Activated effector memory CD4-positive, alpha-beta T cell treated with anti-CD3 and anti-CD28 coated beads, Interleukin-2, amount 50 U/mL, for 16 hours (primary cell): ENCODE measurements around the gene RIPOR3.
"Not testable (repeated sequence)": the region's sequence is repeated elsewhere in the genome, so short reads cannot be mapped to it uniquely, and the experiment has no call there.

Experiments used
- DNase-seq: peaks from one replicate; pipeline ENCODE4 v3.0.0-alpha.2; 2020

RIPOR3 gene

DNA sequence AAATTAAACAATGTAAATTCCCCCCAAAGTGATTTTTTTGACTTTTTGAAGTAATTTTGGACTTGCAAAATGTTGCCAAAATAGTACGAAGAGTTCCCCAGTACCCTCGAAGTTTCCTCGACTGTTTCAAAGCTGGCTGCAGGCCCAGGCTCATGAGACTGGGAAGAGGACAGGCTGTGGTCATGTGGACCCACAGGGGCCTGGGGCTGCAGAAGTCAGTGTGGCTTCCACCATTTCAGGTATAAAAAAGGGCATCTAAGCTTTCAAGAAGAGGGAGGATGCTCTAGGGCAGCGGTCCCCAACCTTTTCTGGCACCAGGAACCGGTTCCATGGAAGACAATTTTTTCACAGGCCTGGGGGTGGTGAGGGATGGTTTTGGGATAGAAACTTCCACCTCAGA lies 106.1 kb downstream of the RIPOR3 start:
- no peak for DNase-seq

DNA sequence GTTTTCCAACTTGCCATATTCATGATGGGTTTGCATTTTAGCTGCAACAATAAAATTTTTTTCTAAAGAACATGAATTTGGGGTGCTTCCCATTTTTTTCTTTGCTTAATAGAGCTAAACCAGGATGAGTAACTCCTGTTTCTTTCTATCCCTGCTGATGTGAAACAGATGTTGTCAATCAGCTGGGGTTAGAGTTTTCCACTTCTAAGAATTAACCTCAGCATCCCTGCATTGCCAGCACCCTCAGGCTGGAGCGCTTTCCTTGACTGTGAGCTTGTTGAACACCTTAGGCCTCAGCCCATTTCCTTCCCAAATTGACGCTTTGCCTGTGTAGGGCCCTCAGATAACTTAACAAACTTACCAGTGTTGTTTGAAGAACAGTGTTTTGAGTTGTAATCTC lies 106.7 kb downstream of the RIPOR3 start:
- no peak for DNase-seq

DNA sequence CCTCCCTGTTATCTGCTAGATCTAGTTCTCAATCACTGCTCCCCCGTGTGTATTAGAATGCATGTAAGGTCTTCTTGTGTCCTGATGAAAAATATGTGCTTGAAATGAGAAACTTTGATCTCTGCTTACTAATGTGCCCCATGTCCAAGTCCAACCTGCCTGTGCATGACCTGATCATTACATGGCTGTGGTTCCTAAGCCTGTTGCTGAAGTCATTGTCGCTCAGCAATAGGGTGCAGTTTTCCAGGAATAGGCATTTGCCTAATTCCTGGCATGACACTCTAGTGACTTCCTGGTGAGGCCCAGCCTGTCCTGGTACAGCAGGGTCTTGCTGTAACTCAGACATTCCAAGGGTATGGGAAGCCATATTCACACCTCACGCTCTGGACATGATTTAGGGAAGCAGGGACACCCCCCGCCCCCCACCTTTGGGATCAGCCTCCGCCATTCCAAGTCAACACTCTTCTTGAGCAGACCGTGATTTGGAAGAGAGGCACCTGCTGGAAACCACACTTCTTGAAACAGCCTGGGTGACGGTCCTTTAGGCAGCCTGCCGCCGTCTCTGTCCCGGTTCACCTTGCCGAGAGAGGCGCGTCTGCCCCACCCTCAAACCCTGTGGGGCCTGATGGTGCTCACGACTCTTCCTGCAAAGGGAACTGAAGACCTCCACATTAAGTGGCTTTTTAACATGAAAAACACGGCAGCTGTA lies 107.7 kb downstream of the RIPOR3 start:
- no peak for DNase-seq

DNA sequence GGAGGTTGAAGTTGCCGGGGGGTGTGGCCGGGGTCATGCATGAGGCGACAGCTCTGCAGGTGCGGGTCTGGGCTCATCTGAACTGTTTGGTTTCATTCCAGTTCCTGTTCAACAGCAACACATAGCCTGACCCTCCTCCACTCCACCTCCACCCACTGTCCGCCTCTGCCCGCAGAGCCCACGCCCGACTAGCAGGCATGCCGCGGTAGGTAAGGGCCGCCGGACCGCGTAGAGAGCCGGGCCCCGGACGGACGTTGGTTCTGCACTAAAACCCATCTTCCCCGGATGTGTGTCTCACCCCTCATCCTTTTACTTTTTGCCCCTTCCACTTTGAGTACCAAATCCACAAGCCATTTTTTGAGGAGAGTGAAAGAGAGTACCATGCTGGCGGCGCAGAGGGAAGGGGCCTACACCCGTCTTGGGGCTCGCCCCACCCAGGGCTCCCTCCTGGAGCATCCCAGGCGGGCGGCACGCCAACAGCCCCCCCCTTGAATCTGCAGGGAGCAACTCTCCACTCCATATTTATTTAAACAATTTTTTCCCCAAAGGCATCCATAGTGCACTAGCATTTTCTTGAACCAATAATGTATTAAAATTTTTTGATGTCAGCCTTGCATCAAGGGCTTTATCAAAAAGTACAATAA lies 108.6 kb downstream of the RIPOR3 start:
- no peak for DNase-seq

DNA sequence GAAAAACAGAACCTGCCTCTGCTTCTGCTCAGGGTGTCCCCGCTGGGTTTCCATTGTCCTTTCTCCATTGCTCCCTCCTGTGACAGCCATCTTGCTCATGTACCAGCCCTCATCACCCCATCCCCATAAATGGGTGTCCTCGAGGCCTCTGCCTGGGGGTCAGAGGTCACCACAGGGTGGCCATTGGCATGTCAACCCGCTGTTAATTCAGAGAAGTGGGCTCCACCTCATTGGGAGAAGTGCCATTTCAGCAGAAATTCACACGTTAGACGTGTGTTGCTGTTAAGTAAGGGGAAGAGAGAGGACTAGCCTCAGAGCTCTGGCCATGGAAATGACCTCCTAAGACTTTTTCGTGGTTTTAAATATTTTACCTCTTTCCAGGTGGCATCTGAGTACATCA lies 109.2 kb downstream of the RIPOR3 start:
- no peak for DNase-seq

DNA sequence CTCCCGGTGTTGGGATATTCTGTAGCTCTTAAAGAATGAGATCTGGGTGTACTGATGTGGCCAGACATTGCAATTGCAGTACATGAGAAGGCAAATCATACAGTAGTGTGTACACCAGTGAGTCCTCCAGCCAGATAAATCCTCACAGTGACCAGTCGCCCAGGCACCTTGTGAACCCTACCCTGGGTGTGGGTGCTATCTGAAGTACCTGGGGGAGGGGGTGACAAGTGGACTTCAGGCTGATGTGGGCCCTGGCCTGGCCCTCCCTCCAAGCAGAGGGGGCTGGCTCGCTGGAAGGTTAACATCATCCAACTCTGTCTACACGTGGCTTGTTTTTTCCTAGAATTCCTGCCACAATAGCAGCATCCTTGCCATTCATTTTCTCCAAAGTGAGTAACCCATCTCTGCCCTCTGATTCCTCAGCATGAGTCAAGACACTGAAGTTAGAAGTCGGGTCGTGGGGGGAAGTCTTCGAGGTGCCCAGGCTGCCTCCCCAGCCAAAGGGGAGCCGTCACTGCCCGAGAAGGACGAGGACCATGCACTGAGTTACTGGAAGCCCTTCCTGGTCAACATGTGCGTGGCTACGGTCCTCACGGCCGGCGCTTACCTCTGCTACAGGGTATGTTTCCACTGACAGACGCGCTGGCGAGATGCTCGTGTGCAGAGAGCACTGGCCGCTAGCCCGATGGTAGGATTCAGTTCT lies 110.3 kb downstream of the RIPOR3 start:
- DNase-seq = no peak

DNA sequence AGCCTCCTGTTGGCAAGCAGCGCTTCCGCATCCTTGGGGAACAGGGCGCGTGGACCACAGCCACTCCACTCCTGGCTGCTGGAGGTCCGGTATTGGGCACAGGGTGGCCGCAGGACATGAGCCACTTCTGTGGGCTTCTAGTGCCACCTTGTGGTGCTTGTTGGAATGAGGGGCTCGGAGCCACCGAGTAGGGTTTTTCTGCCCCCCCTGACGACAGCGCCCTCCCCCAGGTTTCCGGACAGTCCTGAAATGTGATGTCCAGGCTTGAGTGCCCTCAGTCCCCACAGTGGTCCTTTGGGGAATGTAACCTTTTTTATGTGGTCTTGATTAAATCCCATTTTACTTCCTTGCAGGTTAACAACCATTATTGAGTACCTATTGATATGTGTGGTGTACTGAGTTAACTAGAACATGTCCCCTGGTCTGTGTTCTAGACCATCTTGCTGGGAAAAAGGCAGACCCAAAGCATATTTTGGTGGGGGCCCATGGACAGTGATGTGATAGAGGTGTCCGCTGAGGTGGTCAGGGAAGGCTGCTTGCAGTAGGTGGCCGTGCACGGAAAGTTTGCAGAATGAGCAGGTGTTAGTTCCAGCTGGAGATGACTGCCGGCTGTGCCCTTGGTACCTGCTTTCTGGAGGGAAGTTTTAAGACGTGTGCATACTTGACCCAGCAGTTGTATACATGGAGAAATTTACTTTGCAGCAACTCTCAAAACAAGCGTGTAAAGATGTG lies 111.2 kb downstream of the RIPOR3 start:
- peak; percentile 79 for DNase-seq

DNA sequence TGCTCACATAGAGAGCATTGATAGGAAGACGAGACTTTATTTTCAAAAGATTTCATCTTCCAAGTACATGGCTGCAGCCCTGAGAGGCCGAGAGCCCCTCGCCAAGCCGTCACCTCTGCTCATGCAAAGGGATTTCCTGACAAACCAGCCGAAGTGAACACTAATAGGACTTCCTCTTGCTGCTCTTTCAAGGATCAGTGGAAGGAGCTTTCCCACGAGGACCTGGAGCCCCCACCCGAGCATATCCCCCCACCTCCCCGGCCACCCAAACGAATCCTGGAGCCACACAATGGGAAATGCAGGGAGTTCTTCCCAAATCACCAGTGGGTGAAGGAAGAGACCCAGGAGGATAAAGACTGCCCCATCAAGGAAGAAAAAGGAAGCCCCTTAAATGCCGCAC lies 111.8 kb downstream of the RIPOR3 start:
- no peak for DNase-seq

DNA sequence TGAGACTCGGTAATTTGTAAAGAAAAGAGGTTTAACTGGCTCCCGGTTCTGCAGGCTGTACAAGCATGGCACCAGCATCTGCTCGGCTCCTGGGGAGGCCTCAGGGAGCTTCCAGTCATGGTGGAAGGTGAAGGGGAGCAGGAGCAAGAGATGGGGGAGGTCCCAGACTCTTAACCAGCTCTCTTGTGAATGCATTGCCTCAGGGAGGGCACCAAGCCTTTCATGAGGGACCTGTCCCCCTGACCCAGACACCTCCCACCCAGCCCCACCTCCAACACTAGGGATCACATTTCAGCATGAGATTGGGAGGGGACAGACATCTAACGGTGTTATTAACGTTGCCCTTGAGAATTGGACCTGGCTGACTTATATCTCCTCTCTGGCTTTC lies 112.6 kb downstream of the RIPOR3 start:
- peak; percentile 36 for DNase-seq

DNA sequence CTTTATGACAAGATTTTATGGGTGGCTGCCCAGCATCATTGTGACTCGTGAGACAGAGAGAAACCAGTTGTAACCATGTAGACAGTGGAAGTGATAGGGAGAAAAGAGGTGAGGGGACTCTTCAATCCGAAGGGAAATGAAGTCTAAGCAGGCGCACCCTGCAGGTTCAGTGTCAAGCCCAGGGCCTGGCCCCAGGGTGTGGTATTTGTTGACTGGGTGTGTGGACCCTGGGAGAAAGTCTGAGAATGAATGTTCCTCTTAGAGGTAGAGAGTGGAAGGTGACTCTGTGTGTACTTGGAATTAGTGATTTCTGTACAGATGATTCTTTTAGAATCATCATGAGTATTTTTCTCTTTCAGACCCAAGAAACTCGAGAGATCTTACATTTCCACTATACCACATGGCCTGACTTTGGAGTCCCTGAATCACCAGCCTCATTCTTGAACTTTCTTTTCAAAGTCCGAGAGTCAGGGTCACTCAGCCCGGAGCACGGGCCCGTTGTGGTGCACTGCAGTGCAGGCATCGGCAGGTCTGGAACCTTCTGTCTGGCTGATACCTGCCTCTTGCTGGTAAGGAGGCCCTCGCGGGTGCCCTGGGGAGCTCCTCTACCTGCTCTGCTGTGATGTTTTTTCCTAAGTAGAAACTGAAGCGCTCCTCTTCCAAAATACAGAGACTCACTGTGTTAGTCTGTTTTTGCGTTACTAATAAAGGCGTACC lies 113.1 kb downstream of the RIPOR3 start:
- peak; percentile 57 for DNase-seq

DNA sequence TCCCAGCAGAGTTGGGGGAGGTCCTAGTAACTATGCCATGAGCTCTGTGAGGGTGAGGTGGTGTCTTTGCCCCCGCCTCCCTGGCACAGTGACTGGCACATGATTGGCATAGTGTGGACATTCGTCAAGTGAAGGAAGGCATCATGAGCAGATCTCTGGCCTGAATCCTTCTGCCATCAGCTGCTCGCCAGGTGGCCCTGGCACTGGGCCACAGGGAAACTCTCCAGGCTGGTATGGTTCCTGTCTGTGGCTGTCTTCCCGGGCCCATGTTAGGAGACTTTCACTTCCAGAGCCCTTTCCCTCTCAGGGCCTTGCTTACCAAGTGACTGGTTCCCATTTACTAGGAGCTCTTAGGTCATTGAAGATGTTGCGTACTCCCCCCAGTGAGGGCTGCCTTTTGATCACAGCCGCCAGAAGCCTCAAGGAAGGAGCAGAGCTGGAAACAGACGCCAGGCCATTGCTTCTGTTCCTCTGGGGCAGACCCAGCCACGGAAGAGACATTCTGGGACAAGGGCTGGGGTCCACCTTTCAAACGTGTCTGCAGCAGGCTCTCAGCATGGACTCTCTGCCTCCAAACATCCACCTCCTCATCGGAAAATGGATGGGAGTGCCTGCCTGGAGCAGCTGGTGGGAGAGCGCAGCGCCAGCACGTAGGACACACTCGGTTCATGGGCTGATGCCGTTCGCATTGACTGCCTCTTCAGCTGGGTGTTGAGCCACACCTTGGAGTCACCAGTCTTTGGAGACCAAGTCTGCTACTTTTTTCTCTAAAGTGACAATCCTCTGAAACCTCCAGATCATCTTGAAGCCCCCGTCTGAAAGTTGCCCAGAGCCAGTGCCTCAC lies 113.9 kb downstream of the RIPOR3 start:
- DNase-seq = peak; percentile 43

DNA sequence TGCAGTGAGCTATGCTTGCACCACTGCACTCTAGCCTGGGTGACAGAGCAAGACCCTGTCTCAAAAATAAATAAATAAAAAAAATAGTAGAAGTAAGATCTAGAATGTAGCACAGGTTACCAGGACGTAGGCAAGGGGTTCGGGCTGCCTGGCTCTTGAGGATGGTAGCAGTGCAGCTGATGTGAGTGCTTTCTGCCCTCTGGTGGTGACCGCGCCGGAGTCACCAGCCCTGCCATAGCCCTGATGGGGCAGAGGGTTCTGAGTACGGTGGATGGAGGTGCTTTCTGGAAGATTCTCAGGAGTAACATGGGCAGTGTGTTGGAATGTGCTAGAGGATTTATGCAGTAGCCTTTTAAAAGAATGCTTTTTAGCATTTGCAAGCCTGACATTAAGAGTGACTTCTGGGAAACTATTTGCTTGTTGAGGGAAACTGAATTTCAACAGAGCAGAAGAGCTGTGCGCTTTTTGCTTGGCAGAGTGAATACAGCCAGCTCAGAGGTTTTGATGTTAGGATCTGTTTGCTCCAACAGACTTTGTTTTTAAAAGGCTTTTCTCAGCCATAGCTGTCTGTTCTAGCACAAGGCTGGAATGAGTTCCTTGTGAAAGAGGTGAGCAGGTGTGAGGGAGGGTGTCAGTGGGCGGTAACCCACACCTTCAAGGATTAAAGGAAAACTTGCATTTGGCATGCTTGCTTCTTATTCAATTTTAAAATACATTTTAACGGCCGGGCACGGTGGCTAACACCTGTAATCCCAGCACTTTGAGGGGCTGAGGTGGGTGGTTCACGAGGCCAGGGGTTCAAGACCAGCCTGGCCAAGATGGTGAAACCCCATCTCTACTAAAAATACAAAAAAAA lies 115.2 kb downstream of the RIPOR3 start:
- peak; percentile 88 for DNase-seq

DNA sequence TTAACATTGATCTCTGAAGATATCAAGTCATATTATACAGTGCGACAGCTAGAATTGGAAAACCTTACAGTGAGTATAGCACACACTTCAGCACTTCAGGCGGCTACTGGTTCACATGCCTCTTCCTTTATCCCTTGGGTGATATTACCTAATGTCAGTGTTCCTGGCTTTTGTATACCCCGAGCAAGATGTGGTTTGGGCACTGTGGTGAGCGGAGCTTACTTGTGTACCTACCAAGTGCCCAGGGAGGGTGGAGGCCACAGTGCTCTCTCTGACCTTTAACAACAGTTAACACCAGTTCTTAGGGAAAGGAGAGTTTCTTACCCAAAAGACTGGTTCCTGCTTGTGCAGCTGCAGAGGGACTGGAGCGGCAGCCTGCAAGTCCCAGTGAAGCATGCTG lies 116.8 kb downstream of the RIPOR3 start:
- DNase-seq = peak; percentile 14

DNA sequence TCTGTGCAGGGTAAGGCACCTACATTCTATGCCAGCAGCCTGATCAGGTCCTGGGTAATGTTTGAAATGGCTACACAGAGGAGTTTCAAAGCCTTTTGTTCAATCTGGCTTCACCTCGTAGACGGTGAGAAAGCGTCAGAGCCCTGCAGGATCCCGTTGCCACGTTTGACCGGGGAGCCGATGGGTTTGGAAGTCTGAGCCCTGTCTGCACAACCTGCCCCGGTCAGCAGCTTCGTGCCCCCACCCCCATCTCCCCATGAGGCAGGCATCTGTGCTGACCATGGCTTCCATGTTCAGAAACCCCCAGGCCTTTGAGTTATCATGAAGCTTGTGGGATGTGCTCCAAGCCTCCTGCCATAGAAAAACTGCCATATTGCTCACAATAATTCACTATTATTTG lies 117.2 kb downstream of the RIPOR3 start:
- no peak for DNase-seq

DNA sequence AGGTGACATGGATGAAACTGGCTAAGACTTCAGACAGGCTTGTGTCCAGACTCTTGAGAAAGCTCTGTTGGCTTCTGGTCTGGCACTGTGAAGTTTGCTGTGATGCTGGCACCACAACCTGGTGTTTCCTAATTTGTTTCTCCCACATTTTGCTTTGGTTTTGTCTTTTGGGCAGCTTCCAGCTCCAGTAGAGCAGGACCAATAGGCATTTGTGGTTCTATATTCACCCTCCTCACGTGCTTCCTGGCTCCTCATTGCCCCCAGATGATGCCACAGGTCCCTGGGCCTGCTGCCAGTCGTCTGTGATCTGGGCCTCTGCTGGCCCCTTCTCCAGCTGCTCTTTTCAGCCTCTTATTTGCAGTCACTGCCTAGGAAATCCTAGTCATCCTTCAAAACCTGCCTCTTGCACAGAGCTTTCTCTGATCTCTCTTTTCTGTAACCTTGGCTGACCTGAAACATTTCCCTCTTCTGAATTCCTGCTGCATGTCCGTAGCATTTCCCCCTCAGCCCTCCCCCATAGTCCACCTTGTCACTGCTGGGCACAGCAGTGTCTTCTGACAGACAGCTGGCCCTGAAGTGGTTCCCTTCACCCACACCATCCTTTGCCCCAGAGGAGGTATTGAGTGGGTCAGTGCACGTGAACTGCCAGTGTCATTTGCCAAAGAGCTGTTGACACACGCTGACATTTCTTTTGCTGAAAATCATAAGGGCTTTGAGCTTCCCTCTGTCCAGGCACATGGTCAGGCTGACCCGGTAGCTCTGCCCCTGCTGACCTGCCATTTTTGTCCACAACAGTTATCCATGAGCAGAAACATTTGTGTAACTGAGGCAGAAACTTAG lies 118.2 kb downstream of the RIPOR3 start:
- DNase-seq = peak; percentile 51

DNA sequence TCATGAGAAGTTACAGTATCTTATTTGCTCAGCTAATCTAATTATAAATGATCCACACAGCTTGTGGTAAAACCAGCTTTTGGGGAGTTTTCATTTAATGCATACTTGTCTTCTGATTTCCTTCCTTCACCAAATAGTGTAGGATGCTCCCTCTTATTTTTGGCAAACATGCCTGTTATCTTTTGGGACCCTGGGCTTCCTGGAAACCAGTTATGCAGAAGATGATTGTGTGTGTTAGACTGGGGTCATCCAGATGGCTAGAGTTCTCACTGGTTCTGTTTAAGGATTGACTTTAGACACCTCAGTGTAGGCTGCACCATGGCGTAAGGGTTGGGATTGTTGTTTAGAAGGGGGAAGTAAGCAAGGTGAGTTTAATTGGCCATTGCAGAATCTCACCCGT lies 119.9 kb downstream of the RIPOR3 start:
- DNase-seq = no peak

DNA sequence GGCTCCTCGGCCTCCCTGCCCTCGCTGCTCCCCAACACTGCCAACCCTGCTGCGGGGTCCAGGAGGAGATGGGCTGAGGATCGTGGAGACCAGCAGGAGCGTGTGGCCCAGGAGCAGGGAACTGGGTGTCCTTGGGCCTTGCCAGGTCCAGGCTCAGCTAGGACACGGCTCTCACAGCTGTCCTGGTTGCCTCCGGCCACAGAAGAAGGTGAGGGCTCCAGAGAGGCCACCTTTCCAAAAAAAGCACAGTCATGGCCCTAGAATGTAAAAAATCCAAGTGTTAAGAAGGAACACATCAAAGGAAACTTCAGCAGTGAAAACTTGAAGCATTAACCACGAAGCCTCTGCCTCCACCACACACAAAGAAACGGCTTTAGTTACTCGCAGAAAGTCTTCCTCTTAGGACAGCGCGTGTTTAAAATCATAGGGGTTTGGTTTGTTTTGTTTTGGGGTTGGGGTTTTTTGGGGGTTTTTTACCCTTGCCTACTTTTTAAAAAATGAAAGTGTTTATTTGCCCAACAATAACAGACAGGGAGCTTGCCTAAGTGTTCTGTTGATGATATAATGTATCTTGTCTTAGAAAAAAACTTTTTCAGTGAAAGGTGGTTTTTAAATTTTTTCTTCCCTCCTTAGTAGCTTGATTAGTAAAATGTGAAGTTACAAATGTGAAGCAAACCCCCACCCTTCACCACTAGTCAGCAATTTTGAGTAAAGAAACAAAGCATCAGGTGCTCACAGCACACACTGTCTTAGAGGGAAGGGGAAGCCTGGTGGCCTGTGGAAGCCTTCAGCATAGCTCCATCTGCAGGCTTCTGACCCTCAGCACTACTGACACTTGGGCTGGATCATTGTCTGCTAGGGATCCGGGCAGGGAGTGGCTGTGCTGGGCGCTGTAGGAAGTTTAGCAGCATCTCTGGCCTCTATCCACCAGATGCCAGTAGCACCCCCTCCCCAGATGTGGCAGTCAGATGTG lies 121.2 kb downstream of the RIPOR3 start:
- DNase-seq = peak; percentile 75

DNA sequence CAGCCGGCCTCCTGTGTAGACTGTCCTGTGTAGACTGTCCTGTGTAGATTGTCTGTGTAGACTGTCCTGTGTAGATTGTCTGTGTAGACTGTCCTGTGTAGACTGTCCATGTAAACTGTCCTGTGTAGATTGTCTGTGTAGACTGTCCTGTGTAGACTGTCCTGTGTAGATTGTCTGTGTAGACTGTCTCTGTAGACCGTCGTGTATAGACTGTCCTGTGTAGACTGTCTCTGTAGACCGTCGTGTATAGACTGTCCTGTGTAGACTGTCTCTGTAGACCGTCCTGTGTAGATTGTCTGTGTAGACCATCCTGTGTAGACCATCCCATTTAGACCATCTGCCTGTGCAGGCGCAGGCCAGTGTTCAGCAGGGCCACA lies 121.9 kb downstream of the RIPOR3 start:
- DNase-seq = not testable (repeated sequence)

DNA sequence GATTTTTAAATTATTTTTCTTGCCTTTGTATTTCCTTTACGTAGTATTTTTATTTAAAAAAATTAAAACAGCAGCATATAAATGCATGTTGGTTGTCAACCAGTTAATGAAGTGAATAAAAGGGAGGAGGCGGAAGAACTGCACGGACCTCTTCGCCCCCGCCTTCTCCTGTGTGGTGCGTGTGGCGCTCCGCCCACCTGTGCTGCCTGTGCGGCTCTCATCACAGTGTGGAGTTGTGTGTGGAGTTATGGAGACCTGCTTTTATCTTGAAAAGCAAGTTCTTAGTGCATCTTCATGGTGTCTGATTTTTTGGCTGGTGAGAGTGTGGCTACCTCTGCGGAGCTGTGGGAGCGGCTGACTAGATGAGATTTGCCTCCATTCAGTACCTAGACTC lies 122.8 kb downstream of the RIPOR3 start:
- DNase-seq = no peak
